ENCODE data around the gene RSPRY1.
"Not testable (repeated sequence)": the region's sequence is repeated elsewhere in the genome, so short reads cannot be mapped to it uniquely, and the experiment has no call there.

Gene RSPRY1

GRCh38 chr16:57271867-57272495 lies 85.9 kb downstream of the RSPRY1 start:
- TF ChIP-seq, protein P1, sequence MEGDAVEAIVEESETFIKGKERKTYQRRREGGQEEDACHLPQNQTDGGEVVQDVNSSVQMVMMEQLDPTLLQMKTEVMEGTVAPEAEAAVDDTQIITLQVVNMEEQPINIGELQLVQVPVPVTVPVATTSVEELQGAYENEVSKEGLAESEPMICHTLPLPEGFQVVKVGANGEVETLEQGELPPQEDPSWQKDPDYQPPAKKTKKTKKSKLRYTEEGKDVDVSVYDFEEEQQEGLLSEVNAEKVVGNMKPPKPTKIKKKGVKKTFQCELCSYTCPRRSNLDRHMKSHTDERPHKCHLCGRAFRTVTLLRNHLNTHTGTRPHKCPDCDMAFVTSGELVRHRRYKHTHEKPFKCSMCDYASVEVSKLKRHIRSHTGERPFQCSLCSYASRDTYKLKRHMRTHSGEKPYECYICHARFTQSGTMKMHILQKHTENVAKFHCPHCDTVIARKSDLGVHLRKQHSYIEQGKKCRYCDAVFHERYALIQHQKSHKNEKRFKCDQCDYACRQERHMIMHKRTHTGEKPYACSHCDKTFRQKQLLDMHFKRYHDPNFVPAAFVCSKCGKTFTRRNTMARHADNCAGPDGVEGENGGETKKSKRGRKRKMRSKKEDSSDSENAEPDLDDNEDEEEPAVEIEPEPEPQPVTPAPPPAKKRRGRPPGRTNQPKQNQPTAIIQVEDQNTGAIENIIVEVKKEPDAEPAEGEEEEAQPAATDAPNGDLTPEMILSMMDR (IDR thresholded peaks at IDR 0.05; ENCODE audit: low read depth, low read length, poor library complexity, severe bottlenecking) = no peak
- TF ChIP-seq EZH2phosphoT487 (IDR thresholded peaks at IDR 0.05; ENCODE audit: borderline replicate concordance, low read length) = no peak
- H3K9me2 ChIP-seq (replicated peaks; ENCODE audit: control insufficient read depth, low read length) = no peaks in the 10 kb centered on the region
- H3K27ac ChIP-seq (ENCODE audit: low read depth, low read length) = no peak overlapping the region

DNA sequence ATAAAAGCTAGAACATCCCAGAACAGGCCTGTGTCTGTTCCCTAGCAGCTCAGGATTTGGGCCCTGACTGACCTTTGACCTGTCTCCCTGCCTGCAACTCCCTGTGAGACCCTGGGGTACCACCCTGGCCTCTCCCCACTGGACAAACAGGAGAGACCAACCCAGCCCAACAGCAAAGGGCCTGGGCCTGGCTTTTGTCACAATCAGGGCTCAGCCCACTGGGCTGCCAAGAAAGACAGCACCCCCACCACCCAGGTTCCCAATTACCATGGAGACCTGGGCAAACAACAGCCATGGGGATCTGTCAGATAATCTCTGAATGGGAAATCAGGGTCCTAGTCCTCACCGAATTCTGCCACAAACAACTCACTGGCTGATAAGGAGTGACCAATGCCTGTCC lies 87.2 kb downstream of the RSPRY1 start:
- no peaks in the 10 kb centered on the region for H3K9me2 ChIP-seq (replicated peaks; ENCODE audit: control insufficient read depth, low read length)
- H3K4me1 ChIP-seq (ENCODE audit: control insufficient read depth, low read length) = peaks cover 3% of the 10 kb centered on the region; the same call in 1 of the 2 replicates
- no peaks in the 10 kb centered on the region for H3K9me3 ChIP-seq (ENCODE audit: control insufficient read depth, insufficient read depth, low read length)
- H4K20me1 ChIP-seq (ENCODE audit: control insufficient read depth, insufficient read depth, low read depth, low read length) = no peaks in the 10 kb centered on the region
- TF ChIP-seq EZH2phosphoT487 (IDR thresholded peaks at IDR 0.05; ENCODE audit: borderline replicate concordance, low read length) = no peak
- TF ChIP-seq, protein P1 (IDR thresholded peaks at IDR 0.05; ENCODE audit: low read depth, low read length, poor library complexity, severe bottlenecking) = no peak
- H3K4me3 ChIP-seq (ENCODE audit: low read length) = no peak overlapping the region
- no peak overlapping the region for H3K4me2 ChIP-seq (ENCODE audit: low read length)
- H3K27ac ChIP-seq (ENCODE audit: low read depth, low read length) = no peak overlapping the region
- no peaks in the 10 kb centered on the region for H3K36me3 ChIP-seq (ENCODE audit: control insufficient read depth, low read length)
- no peaks in the 10 kb centered on the region for H3F3A ChIP-seq (ENCODE audit: control insufficient read depth, insufficient read depth)
- H3K79me2 ChIP-seq (ENCODE audit: control insufficient read depth, low read length) = no peaks in the 10 kb centered on the region
- H3K27me3 ChIP-seq (ENCODE audit: control insufficient read depth, low read length) = peaks cover 3% of the 10 kb centered on the region; the same call in 1 of the 2 replicates

More at GRCh38 chr16:57271867-57272495, 85.9 kb downstream of the RSPRY1 start:
- Histone ChIP-seq H3K36me3 (ENCODE audit: control insufficient read depth, low read length) (no peaks in the 10 kb centered on the region), H3K9me3 (ENCODE audit: control insufficient read depth, insufficient read depth, low read length) (no peaks in the 10 kb centered on the region), H4K20me1 (ENCODE audit: control insufficient read depth, insufficient read depth, low read depth, low read length) (no peaks in the 10 kb centered on the region), H3K27me3 (ENCODE audit: control insufficient read depth, low read length) (peaks cover 3% of the 10 kb centered on the region; the same call in 1 of the 2 replicates), H3K4me2 (ENCODE audit: low read length) (no peak overlapping the region), H3K4me1 (ENCODE audit: control insufficient read depth, low read length) (peaks cover 3% of the 10 kb centered on the region; the same call in 1 of the 2 replicates), H3K4me3 (ENCODE audit: low read length) (no peak overlapping the region), H3F3A (ENCODE audit: control insufficient read depth, insufficient read depth) (no peaks in the 10 kb centered on the region), H3K79me2 (ENCODE audit: control insufficient read depth, low read length) (no peaks in the 10 kb centered on the region)

- H3K4me2 ChIP-seq (ENCODE audit: low read length) = no peak overlapping the region
- H3K4me3 ChIP-seq (ENCODE audit: low read length) = no peak overlapping the region
- H3K4me1 ChIP-seq (ENCODE audit: control insufficient read depth, low read length) = peaks cover 3% of the 10 kb centered on the region; the same call in 1 of the 2 replicates
- no peaks in the 10 kb centered on the region for H3K9me3 ChIP-seq (ENCODE audit: control insufficient read depth, insufficient read depth, low read length)
- H3K79me2 ChIP-seq (ENCODE audit: control insufficient read depth, low read length) = no peaks in the 10 kb centered on the region
- H3K9me2 ChIP-seq (replicated peaks; ENCODE audit: control insufficient read depth, low read length) = no peaks in the 10 kb centered on the region
- no peak overlapping the region for H3K27ac ChIP-seq (ENCODE audit: low read depth, low read length)
- TF ChIP-seq EZH2phosphoT487 (IDR thresholded peaks at IDR 0.05; ENCODE audit: borderline replicate concordance, low read length) = no peak
- TF ChIP-seq, protein P1 (IDR thresholded peaks at IDR 0.05; ENCODE audit: low read depth, low read length, poor library complexity, severe bottlenecking) = no peak
- no peaks in the 10 kb centered on the region for H4K20me1 ChIP-seq (ENCODE audit: control insufficient read depth, insufficient read depth, low read depth, low read length)
- H3K36me3 ChIP-seq (ENCODE audit: control insufficient read depth, low read length) = no peaks in the 10 kb centered on the region
- peaks cover 3% of the 10 kb centered on the region; the same call in 1 of the 2 replicates for H3K27me3 ChIP-seq (ENCODE audit: control insufficient read depth, low read length)
- H3F3A ChIP-seq (ENCODE audit: control insufficient read depth, insufficient read depth) = no peaks in the 10 kb centered on the region
Measured at GRCh38 chr16:57273826-57274225, 87.7 kb downstream of the RSPRY1 start.

GRCh38 chr16:57275946-57276345 lies 89.8 kb downstream of the RSPRY1 start:
- H4K20me1 ChIP-seq (ENCODE audit: control insufficient read depth, insufficient read depth, low read depth, low read length); H3K9me3 ChIP-seq (ENCODE audit: control insufficient read depth, insufficient read depth, low read length); H3K36me3 ChIP-seq (ENCODE audit: control insufficient read depth, low read length); H3K4me2 ChIP-seq (ENCODE audit: low read length); H3F3A ChIP-seq (ENCODE audit: control insufficient read depth, insufficient read depth); H3K9me2 ChIP-seq (replicated peaks; ENCODE audit: control insufficient read depth, low read length); H3K4me1 ChIP-seq (ENCODE audit: control insufficient read depth, low read length); H3K27ac ChIP-seq (ENCODE audit: low read depth, low read length); H3K4me3 ChIP-seq (ENCODE audit: low read length); H3K27me3 ChIP-seq (ENCODE audit: control insufficient read depth, low read length); H3K79me2 ChIP-seq (ENCODE audit: control insufficient read depth, low read length): not testable (repeated sequence)

Data from DOHH2 (cell line).